COLO668 (cell line): ENCODE measurements around the gene NTRK2.

Source experiments
- DNase-seq: peaks from one replicate; lab custom pipeline; 2025; ENCODE audit not compliant: unreplicated experiment; lab: John Stamatoyannopoulos, UW

NTRK2 gene

GRCh38 chr9:84928419-84928818 lies 258.9 kb downstream of the NTRK2 start:
- no peak for DNase-seq

GRCh38 chr9:84929068-84929467 lies 259.5 kb downstream of the NTRK2 start:
- DNase-seq: no peak

- no peak for DNase-seq
Measured at GRCh38 chr9:84932915-84933527, 263.5 kb downstream of the NTRK2 start.

- DNase-seq: no peak
Measured at GRCh38 chr9:84935528-84936117, 266.1 kb downstream of the NTRK2 start.

- DNase-seq: no peak
Measured at GRCh38 chr9:84937180-84937579, 267.7 kb downstream of the NTRK2 start.

- no peak for DNase-seq
Measured at GRCh38 chr9:84937581-84937980, 268.1 kb downstream of the NTRK2 start.

GRCh38 chr9:84939774-84940173 lies 270.2 kb downstream of the NTRK2 start:
- DNase-seq: no peak

- DNase-seq: no peak
Measured at GRCh38 chr9:84940294-84940693, 270.8 kb downstream of the NTRK2 start.

- DNase-seq: no peak
Measured at GRCh38 chr9:84941792-84942191, 272.3 kb downstream of the NTRK2 start.

- no peak for DNase-seq
Measured at GRCh38 chr9:84943482-84944050, 274.0 kb downstream of the NTRK2 start.

GRCh38 chr9:84945878-84946538 lies 276.5 kb downstream of the NTRK2 start:
- no peak for DNase-seq

- DNase-seq: no peak
Measured at GRCh38 chr9:84947412-84947972, 278.0 kb downstream of the NTRK2 start.

- no peak for DNase-seq
Measured at GRCh38 chr9:84949258-84949657, 279.7 kb downstream of the NTRK2 start.

GRCh38 chr9:84949971-84950370 lies 280.4 kb downstream of the NTRK2 start:
- no peak for DNase-seq

- no peak for DNase-seq
Measured at GRCh38 chr9:84950879-84951811, 281.6 kb downstream of the NTRK2 start.

- DNase-seq: no peak
Measured at GRCh38 chr9:84953252-84953773, 283.8 kb downstream of the NTRK2 start.

- peak; percentile 45 for DNase-seq
Measured at GRCh38 chr9:84953797-84954705, 284.5 kb downstream of the NTRK2 start.

- DNase-seq: no peak
Measured at GRCh38 chr9:84955155-84955554, 285.6 kb downstream of the NTRK2 start.

GRCh38 chr9:84955971-84956370 lies 286.4 kb downstream of the NTRK2 start:
- no peak for DNase-seq

GRCh38 chr9:84959339-84959738 lies 289.8 kb downstream of the NTRK2 start:
- DNase-seq: no peak
